GM19238 (cell line): Measurements from ENCODE around the gene STK32B.
"Not testable (repeated sequence)": the region's sequence is repeated elsewhere in the genome, so short reads cannot be mapped to it uniquely, and the experiment has no call there.

ENCODE experiments used
- DNase-seq: peaks from one replicate; pipeline ENCODE4 v3.0.0; 2011; ENCODE audit warnings: low spot score; ENCODE audit not compliant: insufficient read length

STK32B gene

GRCh38 chr4:5257086-5257485 lies 205.8 kb downstream of the STK32B start:
- DNase-seq, result no peak

GRCh38 chr4:5259471-5259870 lies 208.2 kb downstream of the STK32B start:
- no peak for DNase-seq

GRCh38 chr4:5260121-5260520 lies 208.8 kb downstream of the STK32B start:
- DNase-seq, result no peak

- no peak for DNase-seq
Measured at GRCh38 chr4:5261866-5262265, 210.6 kb downstream of the STK32B start.

- DNase-seq, result no peak
Measured at GRCh38 chr4:5266991-5267390, 215.7 kb downstream of the STK32B start.

GRCh38 chr4:5267408-5267807 lies 216.1 kb downstream of the STK32B start:
- DNase-seq, result no peak

- DNase-seq, result no peak
Measured at GRCh38 chr4:5276475-5277075, 225.3 kb downstream of the STK32B start.

GRCh38 chr4:5277079-5277478 lies 225.8 kb downstream of the STK32B start:
- no peak for DNase-seq

GRCh38 chr4:5278213-5278612 lies 226.9 kb downstream of the STK32B start:
- no peak for DNase-seq

- not testable (repeated sequence) for DNase-seq
Measured at GRCh38 chr4:5280069-5280468, 228.8 kb downstream of the STK32B start.

- no peak for DNase-seq
Measured at GRCh38 chr4:5280828-5281227, 229.5 kb downstream of the STK32B start.

- no peak for DNase-seq
Measured at GRCh38 chr4:5283837-5284236, 232.6 kb downstream of the STK32B start.

GRCh38 chr4:5284517-5284916 lies 233.2 kb downstream of the STK32B start:
- DNase-seq, result no peak

- DNase-seq, result no peak
Measured at GRCh38 chr4:5292101-5292500, 240.8 kb downstream of the STK32B start.

- not testable (repeated sequence) for DNase-seq
Measured at GRCh38 chr4:5298000-5298787, 246.9 kb downstream of the STK32B start.

- DNase-seq, result no peak
Measured at GRCh38 chr4:5300283-5300682, 249.0 kb downstream of the STK32B start.

GRCh38 chr4:5307928-5308327 lies 256.6 kb downstream of the STK32B start:
- no peak for DNase-seq

GRCh38 chr4:5322321-5322720 lies 271.0 kb downstream of the STK32B start:
- DNase-seq, result no peak

- no peak for DNase-seq
Measured at GRCh38 chr4:5330339-5330989, 279.2 kb downstream of the STK32B start.

- no peak for DNase-seq
Measured at GRCh38 chr4:5337731-5338130, 286.5 kb downstream of the STK32B start.

GRCh38 chr4:5338531-5338930 lies 287.3 kb downstream of the STK32B start:
- no peak for DNase-seq

GRCh38 chr4:5340991-5341451 lies 289.7 kb downstream of the STK32B start:
- DNase-seq, result no peak
